Measurements from ENCODE around the gene WDR64.

The WDR64 gene

DNA sequence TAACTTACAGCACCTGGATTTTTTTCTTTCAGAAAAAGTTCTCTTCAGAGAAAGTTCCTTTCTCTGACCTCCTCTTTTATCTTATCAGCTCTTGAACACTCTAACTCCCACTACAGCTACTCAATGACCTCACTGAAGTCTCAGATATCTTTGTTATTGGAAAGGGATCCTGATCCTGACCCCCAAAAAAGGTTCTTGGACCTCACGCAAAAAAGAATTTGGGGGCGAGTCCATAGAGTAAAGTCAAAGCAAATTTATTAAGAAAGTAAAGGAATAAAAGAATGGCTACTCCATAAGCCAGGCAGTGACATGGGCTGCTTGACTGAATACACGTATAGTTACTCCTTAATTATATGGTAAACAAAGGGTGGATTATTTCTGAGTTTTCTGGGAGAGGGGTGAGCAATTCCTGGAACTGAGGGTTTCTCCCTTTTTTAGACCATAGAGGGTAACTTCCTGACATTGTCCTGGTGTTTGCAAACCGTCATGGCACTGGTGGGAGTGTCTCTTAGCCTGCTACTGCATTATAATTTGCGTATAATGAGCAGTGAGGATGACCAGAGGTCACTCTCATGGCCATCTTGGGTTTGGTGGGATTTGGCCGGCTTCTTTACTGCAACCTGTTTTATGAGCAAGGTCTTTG lies 44.2 kb downstream of the WDR64 start:
- Histone ChIP-seq H3K9ac (no peak overlapping the region), H3K79me2 (no peaks in the 10 kb centered on the region), H3K36me3 (ENCODE audit: control insufficient read depth, insufficient read depth, low read length) (no peaks in the 10 kb centered on the region), H3K27ac (no peak overlapping the region), H2AFZ (no peak overlapping the region), H3K4me1 (no peaks in the 10 kb centered on the region), H3K27me3 (ENCODE audit: control insufficient read depth, insufficient read depth, low read length) (no peaks in the 10 kb centered on the region), H3K4me2 (ENCODE audit: low read length) (no peak overlapping the region), H3K9me3 (ENCODE audit: control insufficient read depth, low read length) (no peaks in the 10 kb centered on the region), H3K4me3 (ENCODE audit: low read depth, low read length) (no peak overlapping the region)
- no peak for TF ChIP-seq CTCF (IDR thresholded peaks at IDR 0.05)

DNA sequence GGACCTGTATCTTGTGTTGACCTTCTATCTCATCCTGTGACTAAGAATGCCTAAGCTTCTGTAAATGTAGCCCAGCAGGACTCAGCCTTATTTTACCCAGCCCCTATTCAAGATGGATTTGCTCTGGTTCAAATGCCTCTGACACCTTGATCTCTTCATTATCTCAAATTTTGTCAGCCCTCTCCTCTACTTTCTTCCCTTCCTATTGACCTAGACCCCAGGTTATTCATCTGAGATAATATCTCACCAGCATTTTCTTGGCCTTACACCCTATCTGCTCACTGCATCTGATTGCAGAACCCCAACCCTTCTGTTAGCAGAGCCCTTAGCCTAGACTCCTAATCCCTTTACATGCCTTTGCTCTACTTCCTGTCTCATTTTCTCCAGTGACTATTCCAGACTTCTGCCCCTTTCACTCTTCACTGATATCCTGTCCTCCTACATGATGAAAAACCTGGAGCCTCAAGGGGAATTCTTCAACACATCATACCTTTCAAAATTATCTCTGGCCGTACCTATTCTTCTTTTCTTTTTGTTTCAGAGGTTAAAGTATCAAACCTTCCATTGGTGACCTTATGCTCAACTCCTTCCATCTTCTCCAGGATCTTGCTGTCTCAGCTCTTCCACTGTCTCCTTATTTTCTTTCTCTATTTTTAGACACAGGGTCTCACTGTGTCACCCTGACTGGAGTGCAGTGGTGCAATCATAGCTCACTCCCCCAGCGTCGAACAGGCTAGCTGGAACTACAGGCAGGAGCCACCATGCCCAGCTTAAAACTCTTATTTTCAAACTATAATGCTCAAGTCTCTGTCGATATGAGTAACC lies 44.9 kb downstream of the WDR64 start:
- Histone ChIP-seq H3K27ac (no peak overlapping the region), H3K9ac (no peak overlapping the region)

GRCh38 chr1:241697640-241698018 lies 45.5 kb downstream of the WDR64 start:
- Histone ChIP-seq H3K36me3 (ENCODE audit: control insufficient read depth, insufficient read depth, low read length) (no peaks in the 10 kb centered on the region), H3K9me3 (ENCODE audit: control insufficient read depth, low read length) (no peaks in the 10 kb centered on the region), H3K4me1 (no peaks in the 10 kb centered on the region), H3K27me3 (ENCODE audit: control insufficient read depth, insufficient read depth, low read length) (no peaks in the 10 kb centered on the region), H3K27ac (no peak overlapping the region), H3K9ac (no peak overlapping the region), H3K4me2 (ENCODE audit: low read length) (no peak overlapping the region), H3K4me3 (ENCODE audit: low read depth, low read length) (no peak overlapping the region), H2AFZ (no peak overlapping the region), H3K79me2 (no peaks in the 10 kb centered on the region)
- TF ChIP-seq CTCF (IDR thresholded peaks at IDR 0.05) = no peak

More for the DNA sequence above, 44.9 kb downstream of the WDR64 start:
- Histone ChIP-seq H3K79me2 (no peaks in the 10 kb centered on the region), H3K9me3 (ENCODE audit: control insufficient read depth, low read length) (no peaks in the 10 kb centered on the region), H3K27me3 (ENCODE audit: control insufficient read depth, insufficient read depth, low read length) (no peaks in the 10 kb centered on the region), H3K4me1 (no peaks in the 10 kb centered on the region), H3K4me3 (ENCODE audit: low read depth, low read length) (no peak overlapping the region), H3K36me3 (ENCODE audit: control insufficient read depth, insufficient read depth, low read length) (no peaks in the 10 kb centered on the region), H2AFZ (no peak overlapping the region), H3K4me2 (ENCODE audit: low read length) (no peak overlapping the region)
- no peak for TF ChIP-seq CTCF (IDR thresholded peaks at IDR 0.05)

DNA sequence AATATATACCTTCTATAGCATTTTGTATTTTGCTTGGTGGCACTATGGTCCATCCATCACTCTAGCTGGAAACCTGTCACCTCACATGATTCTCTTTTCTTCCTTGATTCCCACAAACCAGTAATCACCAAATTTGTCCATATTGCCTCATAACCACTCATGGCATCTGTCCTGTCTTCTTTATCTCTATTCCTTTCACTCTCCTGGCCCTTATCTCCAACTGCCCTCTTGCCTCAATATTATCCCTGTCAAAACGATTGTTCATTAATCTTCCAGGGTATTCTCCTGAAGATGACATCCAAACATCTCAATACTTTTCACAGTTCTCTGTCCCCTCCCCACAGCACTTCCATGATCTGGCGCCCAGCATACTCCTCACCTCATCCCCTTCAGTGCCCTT lies 46.1 kb downstream of the WDR64 start:
- H3K36me3 ChIP-seq (ENCODE audit: control insufficient read depth, insufficient read depth, low read length) = no peaks in the 10 kb centered on the region
- no peaks in the 10 kb centered on the region for H3K27me3 ChIP-seq (ENCODE audit: control insufficient read depth, insufficient read depth, low read length)
- no peaks in the 10 kb centered on the region for H3K79me2 ChIP-seq
- no peak overlapping the region for H3K4me3 ChIP-seq (ENCODE audit: low read depth, low read length)
- no peak overlapping the region for H3K9ac ChIP-seq
- no peaks in the 10 kb centered on the region for H3K9me3 ChIP-seq (ENCODE audit: control insufficient read depth, low read length)
- no peaks in the 10 kb centered on the region for H3K4me1 ChIP-seq
- H3K4me2 ChIP-seq (ENCODE audit: low read length) = no peak overlapping the region
- TF ChIP-seq CTCF (IDR thresholded peaks at IDR 0.05) = no peak
- H2AFZ ChIP-seq = no peak overlapping the region
- H3K27ac ChIP-seq = no peak overlapping the region
